GM21529 (cell line): ENCODE measurements around the gene SORCS2.

Source experiments
- ATAC-seq: cut with Tn5 transposase; IDR thresholded peaks from one replicate; pipeline ENCODE4 v1.9.1; 2021; ENCODE audit not compliant: unreplicated experiment

The SORCS2 gene

GRCh38 chr4:7366180-7366945, 174.0 kb downstream of the SORCS2 start:
- no peak for ATAC-seq

GRCh38 chr4:7366954-7367353, 174.6 kb downstream of the SORCS2 start:
- ATAC-seq: no peak

GRCh38 chr4:7367406-7367805, 175.1 kb downstream of the SORCS2 start:
- ATAC-seq: no peak

GRCh38 chr4:7367864-7368277, 175.5 kb downstream of the SORCS2 start:
- no peak for ATAC-seq

- no peak for ATAC-seq
Observed at GRCh38 chr4:7368296-7368695, 176.0 kb downstream of the SORCS2 start.

GRCh38 chr4:7369511-7369910, 177.2 kb downstream of the SORCS2 start:
- no peak for ATAC-seq

GRCh38 chr4:7370038-7370437, 177.7 kb downstream of the SORCS2 start:
- ATAC-seq: no peak

GRCh38 chr4:7371210-7371941, 179.0 kb downstream of the SORCS2 start:
- ATAC-seq: no peak

GRCh38 chr4:7372673-7373072, 180.3 kb downstream of the SORCS2 start:
- no peak for ATAC-seq

- ATAC-seq: no peak
Observed at GRCh38 chr4:7374571-7374970, 182.2 kb downstream of the SORCS2 start.

GRCh38 chr4:7375427-7375826, 183.1 kb downstream of the SORCS2 start:
- ATAC-seq: no peak

GRCh38 chr4:7377223-7377865, 185.0 kb downstream of the SORCS2 start:
- no peak for ATAC-seq

GRCh38 chr4:7379186-7379585, 186.8 kb downstream of the SORCS2 start:
- no peak for ATAC-seq

- no peak for ATAC-seq
Observed at GRCh38 chr4:7379719-7380118, 187.4 kb downstream of the SORCS2 start.

- ATAC-seq: no peak
Observed at GRCh38 chr4:7381221-7381889, 189.0 kb downstream of the SORCS2 start.

- ATAC-seq: no peak
Observed at GRCh38 chr4:7381890-7382633, 189.7 kb downstream of the SORCS2 start.

GRCh38 chr4:7382634-7383014, 190.3 kb downstream of the SORCS2 start:
- no peak for ATAC-seq

GRCh38 chr4:7383266-7383665, 190.9 kb downstream of the SORCS2 start:
- ATAC-seq: no peak

GRCh38 chr4:7384003-7384928, 191.9 kb downstream of the SORCS2 start:
- ATAC-seq: no peak
